ENCODE results near the gene ANKS1B. TPM values are rescaled to one million over a fixed set of nuclear protein-coding genes. Genes with fewer than 3 reads are reported as not detected.

Gene ANKS1B
- total and polyA plus RNA-seq, 2 of the 4 experiments (the other 2 are of a cell fraction), result 0.17 to 0.18 TPM

- Histone ChIP-seq H3K4me2 (ENCODE audit: low read depth, low read length) (no peak overlapping the region), H4K5ac (ENCODE audit: low read depth, low read length) (no peak overlapping the region), H3K27ac (ENCODE audit: insufficient read depth, low read length) (no peak overlapping the region), H2BK5ac (ENCODE audit: low read depth, low read length, poor library complexity, severe bottlenecking) (no peak overlapping the region), H3K14ac (replicated peaks; ENCODE audit: low read depth, low read length) (no peak overlapping the region), H4K8ac (ENCODE audit: low read depth in 2 of 2, low read length in 2 of 2) (no peak overlapping the region), H3K23ac (ENCODE audit: low read depth, low read length) (no peak overlapping the region), H2AK5ac (ENCODE audit: low read depth, low read length) (no peak overlapping the region), H3K4me3 (ENCODE audit: insufficient read depth, low read depth, low read length) (no peak overlapping the region), H3K9ac (ENCODE audit: low read depth, low read length) (no peak overlapping the region), H3K56ac (ENCODE audit: extremely low read depth, insufficient read depth, low read length) (no peak overlapping the region), H3K9me3 (ENCODE audit: control insufficient read depth, insufficient read depth, low read length) (no peaks in the 10 kb centered on the region), H4K20me1 (ENCODE audit: insufficient read depth, low read length) (no peaks in the 10 kb centered on the region), H3K18ac (ENCODE audit: low read depth, low read length) (no peak overlapping the region), H4K91ac (ENCODE audit: insufficient read depth, low read depth, low read length) (no peak overlapping the region), H2BK15ac (ENCODE audit: low read depth, low read length) (no peak overlapping the region), H3K9me1 (ENCODE audit: insufficient read depth, low read length) (no peaks in the 10 kb centered on the region), H3K36me3 (ENCODE audit: control insufficient read depth, insufficient read depth, low read length) (no peaks in the 10 kb centered on the region), H2BK20ac (ENCODE audit: low read depth, low read length) (no peak overlapping the region), H3K4me1 (ENCODE audit: control insufficient read depth, insufficient read depth, low read length) (no peaks in the 10 kb centered on the region), H2AK9ac (replicated peaks; ENCODE audit: low read depth, low read length, poor library complexity) (no peak overlapping the region), H2BK120ac (ENCODE audit: low read depth, low read length) (no peak overlapping the region), H3K79me1 (ENCODE audit: low read depth in 1 of 2, low read length in 2 of 2) (no peaks in the 10 kb centered on the region), H3K27me3 (ENCODE audit: control insufficient read depth, insufficient read depth, low read length) (peaks cover under 1% of the 10 kb centered on the region; the same call in 1 of the 2 replicates), H3K4ac (ENCODE audit: low read depth, low read length) (no peak overlapping the region), H2AFZ (replicated peaks; ENCODE audit: low read length, poor library complexity) (no peak overlapping the region)
- WGBS, 2 experiments (ENCODE audit: extremely low coverage in 2 of 2, insufficient read length in 1 of 2), result 0% methylated on average over 2 of the region's 6 CpGs; no CpG with 5 or more reads in 1 of the 2 experiments
- BruUV-seq (replicated peaks), result no TSS peak
- in situ Hi-C loops (cut with MboI; ENCODE audit: low sequenced_read_pairs) (no loop called here), dilution Hi-C loops (cut with HindIII; ENCODE audit: low sequenced_read_pairs, unreplicated experiment) (no loop called here), intact Hi-C loops (cut with micrococcal nuclease) (no loop called here)
- TF ChIP-seq NFE2L2 (IDR thresholded peaks at IDR 0.05; ENCODE audit: low read depth, low read length), result no peak
- TF ChIP-seq USF2 (IDR thresholded peaks at IDR 0.05; ENCODE audit: low read depth, low read length), result no peak
- no peak for TF ChIP-seq CEBPB (IDR thresholded peaks at IDR 0.05; ENCODE audit: low read depth, low read length)
- TF ChIP-seq SMC3 (IDR thresholded peaks at IDR 0.05; ENCODE audit: low read depth, low read length), result no peak
- no peak for TF ChIP-seq RAD21 (IDR thresholded peaks at IDR 0.05; ENCODE audit: low read length)
- TF ChIP-seq POLR2A (IDR thresholded peaks at IDR 0.05; ENCODE audit: low read depth, low read length), result no peak
- no peak for TF ChIP-seq RCOR1 (IDR thresholded peaks at IDR 0.05; ENCODE audit: insufficient replicate concordance, low read length)
- TF ChIP-seq MAFK (IDR thresholded peaks at IDR 0.05; ENCODE audit: low read depth, low read length), result no peak
- TF ChIP-seq MAZ (IDR thresholded peaks at IDR 0.05; ENCODE audit: borderline replicate concordance, low read depth, low read length), result no peak
- no peak for TF ChIP-seq RFX5 (IDR thresholded peaks at IDR 0.05; ENCODE audit: low read depth, low read length)
- TF ChIP-seq CTCF (conservative IDR thresholded peaks at IDR 0.05; ENCODE audit: low read depth, low read length), result no peak
- TF ChIP-seq MXI1 (IDR thresholded peaks at IDR 0.05; ENCODE audit: borderline replicate concordance, low read depth, low read length), result no peak
- TF ChIP-seq BHLHE40 (IDR thresholded peaks at IDR 0.05; ENCODE audit: low read depth, low read length), result no peak
- no peak for TF ChIP-seq CHD1 (IDR thresholded peaks at IDR 0.05; ENCODE audit: low read depth, low read length)
- no peak for TF ChIP-seq FOS (IDR thresholded peaks at IDR 0.05; ENCODE audit: low read depth, low read length)
- ChIA-PET CTCF (no interaction called here), POLR2A (ENCODE audit: unreplicated experiment) (no interaction called here)
- DNase-seq, result no peak
- ATAC-seq (ENCODE audit: low read depth), result no peak
These were observed 1176.4 kb downstream of the ANKS1B start for GRCh38 chr12:98808243-98808875.

Measured in IMR-90 (cell line).